ENCODE data around the gene PLA2G4D.

The PLA2G4D gene

GRCh38 chr15:42094512-42094963 is at the start of gene PLA2G4D:
Gene PLA2G4D (minus strand): TSS chr15:42094562. CDS start chr15:42094459, 103 bp downstream.
- peak in 1 of 10 donors; percentile 43 for DNase-seq
- intact Hi-C loops (cut with DNase I) = no loop called here

DNA sequence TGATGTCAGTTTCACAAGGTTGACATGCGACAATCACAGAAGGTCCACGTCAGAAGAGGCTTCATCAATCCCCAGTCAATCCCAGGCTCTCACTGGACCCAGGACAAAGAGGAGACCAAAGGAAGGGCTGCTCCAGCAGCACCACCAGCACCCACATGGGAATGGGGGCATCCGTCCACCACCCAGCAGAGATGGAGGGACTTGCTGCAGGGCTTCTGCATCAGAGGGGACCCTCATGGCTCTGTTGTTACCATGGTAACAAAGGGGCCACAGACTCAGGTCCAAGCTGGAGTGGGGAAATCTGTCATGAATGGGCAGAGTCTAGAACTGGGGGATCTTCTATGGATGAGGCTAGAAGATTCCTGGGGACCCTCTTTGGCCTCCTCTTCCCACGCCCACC is 49.0 kb upstream of the PLA2G4D start:
- intact Hi-C loops (cut with DNase I) = no loop called here
- DNase-seq = peak in 3 of 10 donors; percentile 13 to 62 (median 16)

DNA sequence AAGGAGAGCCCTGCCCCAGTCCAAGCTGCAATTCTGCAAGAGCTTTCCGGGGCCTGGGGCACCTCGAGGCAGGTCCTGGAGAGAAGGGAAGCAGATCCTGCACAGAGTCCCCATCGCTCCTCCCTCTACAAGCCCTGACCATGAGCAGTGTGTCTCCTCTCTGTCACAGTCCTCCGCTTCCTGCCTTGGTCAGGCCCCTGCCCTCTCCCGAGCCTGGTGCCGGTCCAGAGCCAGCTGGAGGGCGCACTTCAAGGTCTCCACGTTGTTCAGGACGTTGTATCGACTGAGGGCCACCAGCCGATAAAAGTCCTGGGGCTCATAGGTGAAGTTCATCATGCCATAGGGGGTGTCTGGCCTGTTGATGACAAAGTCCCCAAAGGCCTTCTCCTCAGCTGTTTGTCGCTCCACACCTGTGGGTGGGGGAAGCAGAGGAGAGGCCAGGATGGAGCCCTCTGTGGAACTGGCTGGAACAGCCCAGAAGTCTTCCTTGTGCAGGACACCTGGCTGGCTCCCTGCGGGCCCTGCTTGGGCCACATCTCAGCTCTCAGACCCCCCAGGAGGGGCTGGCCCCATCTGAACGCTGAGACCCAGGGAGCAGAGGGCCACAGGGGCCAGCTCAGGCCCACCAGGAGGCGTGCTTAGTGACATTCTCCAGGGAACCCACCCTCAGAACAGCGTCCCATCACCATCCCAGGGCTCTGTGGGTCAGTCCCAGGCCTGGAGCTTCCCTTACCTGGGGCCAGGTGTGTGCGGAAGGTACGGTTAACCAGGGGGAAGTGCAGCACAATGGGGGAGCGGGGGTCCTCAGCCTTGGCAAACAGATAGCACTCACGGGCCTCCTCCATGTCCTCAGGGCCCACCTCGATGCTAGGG is 47.7 kb upstream of the PLA2G4D start:
- DNase-seq = peak in 3 of 10 donors; percentile 39 to 66 (median 57)
- intact Hi-C loops (cut with DNase I) = no loop called here

GRCh38 chr15:42141246-42141645 is 46.9 kb upstream of the PLA2G4D start:
- intact Hi-C loops (cut with DNase I) = no loop called here
- peak in 5 of 10 donors; percentile 0 to 31 (median 9) for DNase-seq

DNA sequence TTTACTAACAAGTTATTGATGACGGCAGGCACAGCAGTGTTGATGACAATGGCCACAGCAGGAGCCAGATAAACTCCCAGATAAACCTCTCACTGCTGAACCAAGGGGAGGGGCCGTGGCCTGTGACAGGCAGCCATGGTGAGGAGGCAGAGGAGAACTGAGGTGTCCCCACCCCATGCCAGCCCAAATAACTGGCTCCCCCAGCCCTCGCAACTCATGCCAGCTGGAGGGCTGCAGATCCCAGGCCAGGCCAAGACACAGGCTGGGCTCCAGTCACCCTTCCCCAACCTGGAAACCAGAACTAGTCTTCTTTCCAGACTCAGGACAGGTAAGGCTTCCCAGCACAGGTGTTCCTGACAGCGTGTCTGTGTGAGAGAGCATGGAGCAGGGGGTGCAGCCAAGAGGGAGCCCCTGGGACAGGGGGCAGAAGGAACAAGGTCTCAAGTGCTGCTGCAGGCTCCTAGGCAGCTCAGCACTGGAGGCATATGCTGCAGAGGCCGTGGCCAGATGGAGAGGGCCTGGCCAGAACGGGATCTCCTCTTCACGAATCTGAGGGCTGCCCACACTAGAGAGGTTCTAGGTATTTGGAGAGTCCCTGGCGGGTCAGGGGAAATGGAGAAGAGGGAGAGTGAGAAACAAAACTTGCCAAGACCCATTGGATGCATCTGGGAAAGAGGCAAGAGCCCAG is 46.2 kb upstream of the PLA2G4D start:
- intact Hi-C loops (cut with DNase I) = no loop called here
- DNase-seq = peak in 2 of 10 donors; percentile 10 to 74

DNA sequence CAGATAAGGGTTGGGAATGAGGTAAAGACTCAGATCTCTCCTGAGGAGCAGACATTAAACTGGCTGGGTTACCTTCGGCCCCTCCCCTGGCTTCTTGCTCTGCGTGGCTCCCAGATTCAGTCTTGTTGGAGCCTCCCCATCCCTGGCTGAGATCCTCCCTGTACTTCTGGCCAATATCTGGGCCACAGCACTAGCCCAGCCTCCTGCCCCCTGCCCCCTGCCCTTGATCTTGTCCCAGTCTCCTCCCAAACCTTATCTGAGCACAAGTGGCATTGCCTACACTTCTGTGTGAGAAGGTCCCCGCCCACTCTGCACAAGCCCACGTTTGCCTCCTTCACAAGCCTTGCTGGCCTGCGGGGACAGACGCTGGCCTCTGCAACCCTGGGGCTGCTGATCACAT is 45.2 kb upstream of the PLA2G4D start:
- intact Hi-C loops (cut with DNase I) = loop anchor here (5.0 kb wide), 1 partner anchor 152 kb away; no protein-coding TSS in a partner anchor
- peak in 1 of 10 donors; percentile 33 for DNase-seq

GRCh38 chr15:42138968-42139386 is 44.6 kb upstream of the PLA2G4D start:
- peak in 1 of 10 donors; percentile 22 for DNase-seq
- intact Hi-C loops (cut with DNase I) = loop anchor here (5.0 kb wide), 1 partner anchor 152 kb away; no protein-coding TSS in a partner anchor

- DNase-seq = peak in 3 of 10 donors; percentile 14 to 43 (median 16)
- intact Hi-C loops (cut with DNase I) = loop anchor here (5.0 kb wide), 1 partner anchor 151 kb away; no protein-coding TSS in a partner anchor
Measured at GRCh38 chr15:42138411-42138810, 44.0 kb upstream of the PLA2G4D start.

GRCh38 chr15:42137461-42138261 is 43.3 kb upstream of the PLA2G4D start:
- DNase-seq = peak in 3 of 10 donors; percentile 14 to 52 (median 28)
- intact Hi-C loops (cut with DNase I) = loop anchor here (1.0 to 5.0 kb wide), 2 partner anchors 71 to 150 kb away; no protein-coding TSS in a partner anchor

DNA sequence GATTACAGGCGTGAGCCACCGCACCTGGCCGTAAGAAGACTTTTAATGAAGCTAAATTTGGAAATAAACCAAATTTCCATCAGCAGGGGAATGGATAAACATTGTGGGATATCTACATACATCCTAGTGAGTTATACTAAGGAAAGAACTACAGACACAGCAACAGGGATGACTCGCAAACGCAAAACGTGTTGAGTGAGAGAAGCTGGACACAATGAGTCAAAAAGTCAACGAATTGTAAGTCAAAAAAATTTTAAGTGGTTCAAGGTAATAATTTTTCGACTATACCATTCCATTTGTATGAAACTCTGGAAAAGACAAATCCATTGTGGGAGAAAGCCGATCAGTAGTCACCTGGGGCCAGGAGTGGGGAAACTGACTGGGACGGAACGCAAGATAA is 42.2 kb upstream of the PLA2G4D start:
- intact Hi-C loops (cut with DNase I) = loop anchor here (5.0 kb wide), 1 partner anchor 149 kb away; no protein-coding TSS in a partner anchor

GRCh38 chr15:42135351-42135750 is 41.0 kb upstream of the PLA2G4D start:
- DNase-seq = no peak
- intact Hi-C loops (cut with DNase I) = loop anchor here (5.0 kb wide), 1 partner anchor 148 kb away; no protein-coding TSS in a partner anchor

More for the DNA sequence above, 42.2 kb upstream of the PLA2G4D start:
- DNase-seq = peak in 2 of 10 donors; percentile 7 to 53

GRCh38 chr15:42134617-42135245 is 40.4 kb upstream of the PLA2G4D start:
- intact Hi-C loops (cut with DNase I) = loop anchor here (5.0 kb wide), 1 partner anchor 147 kb away; no protein-coding TSS in a partner anchor
- DNase-seq = no peak

- peak in 7 of 10 donors; percentile 36 to 88 (median 59) for DNase-seq
- intact Hi-C loops (cut with DNase I) = no loop called here
Measured at GRCh38 chr15:42133886-42134502, 39.6 kb upstream of the PLA2G4D start.

DNA sequence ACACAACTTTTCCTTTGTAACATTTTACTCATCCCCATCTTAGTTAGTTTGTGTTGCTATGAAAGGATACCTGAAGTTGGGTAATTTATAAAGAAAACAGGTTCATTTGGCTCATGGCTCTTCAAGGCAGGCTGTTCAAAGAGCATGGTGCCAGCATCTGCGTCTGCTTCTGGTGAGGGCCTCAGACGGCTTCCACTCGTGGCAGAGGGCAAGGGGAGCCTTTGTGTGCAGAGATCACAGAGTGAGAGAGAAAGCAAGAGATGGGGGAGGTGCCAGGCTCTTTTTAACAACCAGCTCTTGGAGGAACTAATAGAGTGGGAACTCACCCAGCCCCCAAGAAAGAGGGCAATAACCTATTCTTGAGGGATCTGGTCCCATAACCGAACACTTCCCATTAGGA is 39.0 kb upstream of the PLA2G4D start:
- intact Hi-C loops (cut with DNase I) = no loop called here

GRCh38 chr15:42131826-42132806 is 37.8 kb upstream of the PLA2G4D start:
- intact Hi-C loops (cut with DNase I) = no loop called here
- DNase-seq = peak in 2 of 10 donors; percentile 30 to 65

More for the DNA sequence above, 39.0 kb upstream of the PLA2G4D start:
- peak in 2 of 10 donors; percentile 21 to 39 for DNase-seq

- DNase-seq = peak in 2 of 10 donors; percentile 14 to 25
- intact Hi-C loops (cut with DNase I) = no loop called here
Measured at GRCh38 chr15:42131006-42131405, 36.6 kb upstream of the PLA2G4D start.

GRCh38 chr15:42130246-42130986 is 36.1 kb upstream of the PLA2G4D start:
- intact Hi-C loops (cut with DNase I) = no loop called here
- peak in 2 of 10 donors; percentile 15 to 36 for DNase-seq
